Neural progenitor cell (in vitro differentiated cells): ENCODE measurements around the gene CDH18. TPM values are rescaled to one million over a fixed set of nuclear protein-coding genes. Genes with fewer than 3 reads are reported as not detected.

ENCODE experiments used
- DNase-seq: peaks from one replicate; pipeline ENCODE4 v3.0.0-alpha.2; 2016; ENCODE audit warnings: low spot score
- H2AFZ ChIP-seq: fragments of 200-600 bp; sonication (generic); replicated peaks from 2 replicates; pipeline ENCODE4 v1.6.1; 2016; ENCODE audit warnings: antibody characterized with exemption
- H3F3A ChIP-seq: fragments of 200-600 bp; sonication (generic); 2 replicates; pipeline ENCODE4 v1.6.1; 2016; ENCODE audit warnings: antibody characterized with exemption, low read depth
- H3K27ac ChIP-seq: fragments of 200-600 bp; sonication (generic); 2 replicates; pipeline ENCODE4 v1.5.1; 2016; ENCODE audit warnings: mild to moderate bottlenecking
- H3K27me3 ChIP-seq: fragments of 200-600 bp; sonication (generic); 2 replicates; pipeline ENCODE4 v1.6.1; 2016; ENCODE audit warnings: mild to moderate bottlenecking, moderate library complexity
- H3K36me3 ChIP-seq: fragments of 200-600 bp; sonication (generic); 2 replicates; pipeline ENCODE4 v1.5.1; 2016
- H3K4me1 ChIP-seq: fragments of 200-600 bp; sonication (generic); 2 replicates; pipeline ENCODE4 v1.6.1; 2016; ENCODE audit warnings: mixed run types
- H3K4me2 ChIP-seq: fragments of 200-600 bp; sonication (generic); 2 replicates; pipeline ENCODE4 v1.6.1; 2016
- H3K4me3 ChIP-seq: fragments of 200-600 bp; sonication (generic); 2 replicates; pipeline ENCODE4 v1.5.1; 2016
- H3K79me2 ChIP-seq: fragments of 200-600 bp; sonication (generic); 2 replicates; pipeline ENCODE4 v1.6.1; 2016; ENCODE audit warnings: low read depth
- H3K9ac ChIP-seq: fragments of 200-600 bp; sonication (generic); 2 replicates; pipeline ENCODE4 v1.6.1; 2016
- H3K9me3 ChIP-seq: fragments of 200-600 bp; sonication (generic); 2 replicates; pipeline ENCODE4 v1.5.1; 2016; ENCODE audit warnings: low read depth
- H4K20me1 ChIP-seq: fragments of 200-600 bp; sonication (generic); 2 replicates; pipeline ENCODE4 v1.6.1; 2016; ENCODE audit warnings: low read depth
- H3K27ac Mint-ChIP-seq: 3 replicates; pipeline ENCODE4 v1.8.0; 2021; ENCODE audit warnings: mixed read lengths
- H3K27me3 Mint-ChIP-seq: 2 replicates; pipeline ENCODE4 v1.8.0; 2022; ENCODE audit warnings: low read depth, mild to moderate bottlenecking, inconsistent platforms, moderate library complexity, mixed read lengths; ENCODE audit not compliant: insufficient read depth
- H3K36me3 Mint-ChIP-seq: 3 replicates; pipeline ENCODE4 v1.8.0; 2021; ENCODE audit warnings: mixed read lengths
- H3K4me1 Mint-ChIP-seq: 3 replicates; pipeline ENCODE4 v1.8.0; 2021; ENCODE audit warnings: mixed read lengths
- H3K4me3 Mint-ChIP-seq: 3 replicates; pipeline ENCODE4 v1.8.0; 2021; ENCODE audit warnings: mild to moderate bottlenecking, moderate library complexity, mixed read lengths
- H3K9me3 Mint-ChIP-seq: 3 replicates; pipeline ENCODE4 v1.8.0; 2020; ENCODE audit warnings: mixed read lengths
- CTCF ChIP-seq: fragments of 200-600 bp; sonication (generic); IDR thresholded peaks from 2 replicates; pipeline ENCODE4 v1.5.1; 2017; ENCODE audit warnings: antibody characterized with exemption, mild to moderate bottlenecking
- EZH2 ChIP-seq: fragments of 200-600 bp; sonication (generic); IDR thresholded peaks from 2 replicates; pipeline ENCODE4 v1.6.1; 2017; ENCODE audit warnings: antibody characterized with exemption, mild to moderate bottlenecking, moderate library complexity
- EZH2phosphoT487 ChIP-seq: fragments of 200-600 bp; sonication (generic); IDR thresholded peaks from 2 replicates; pipeline ENCODE4 v1.6.1; 2017; ENCODE audit warnings: antibody characterized with exemption
- total RNA-seq: library from RNA; depleted of rRNA; stranded (reverse); fragments of >200 nt; gene quantifications from 2 replicates; pipeline ENCODE4 v1.2.3, GENCODE V29; 2015; ENCODE audit warnings: low replicate concordance

Gene CDH18
- total RNA-seq, 1 donor from 2014 or later, result 0.58 TPM

GRCh38 chr5:19902316-19902934 lies 85.6 kb downstream of the CDH18 start:
- no peaks in the 10 kb centered on the region for H3K36me3 ChIP-seq
- no peak overlapping the region for H3K27ac Mint-ChIP-seq

GRCh38 chr5:19900269-19900668 lies 87.7 kb downstream of the CDH18 start:
- DNase-seq, result no peak
- Histone ChIP-seq H3K4me3 (no peak overlapping the region), H3F3A (no peaks in the 10 kb centered on the region), H4K20me1 (no peaks in the 10 kb centered on the region), H3K27me3 (no peaks in the 10 kb centered on the region), H3K9me3 (no peaks in the 10 kb centered on the region), H3K36me3 (no peaks in the 10 kb centered on the region), H3K79me2 (no peaks in the 10 kb centered on the region), H3K9ac (no peak overlapping the region), H2AFZ (no peak overlapping the region), H3K4me1 (no peaks in the 10 kb centered on the region), H3K4me2 (no peak overlapping the region), H3K27ac (no peak overlapping the region)
- TF ChIP-seq EZH2phosphoT487 (no peak), EZH2 (no peak), CTCF (no peak)
- Mint-ChIP-seq H3K36me3 (no peaks in the 10 kb centered on the region), H3K4me3 (no peak overlapping the region), H3K27me3 (no peaks in the 10 kb centered on the region), H3K4me1 (no peaks in the 10 kb centered on the region), H3K27ac (no peak overlapping the region), H3K9me3 (no peaks in the 10 kb centered on the region)

More at GRCh38 chr5:19902316-19902934, 85.6 kb downstream of the CDH18 start:
- DNase-seq, result peak; percentile 18
- Histone ChIP-seq H4K20me1 (no peaks in the 10 kb centered on the region), H3K79me2 (no peaks in the 10 kb centered on the region), H3K9me3 (no peaks in the 10 kb centered on the region), H3K9ac (no peak overlapping the region), H3F3A (no peaks in the 10 kb centered on the region), H3K4me3 (no peak overlapping the region), H3K27ac (no peak overlapping the region), H3K27me3 (no peaks in the 10 kb centered on the region), H2AFZ (peak overlapping the region; percentile 23), H3K4me2 (no peak overlapping the region), H3K4me1 (no peaks in the 10 kb centered on the region)
- Mint-ChIP-seq H3K36me3 (no peaks in the 10 kb centered on the region), H3K4me3 (no peak overlapping the region), H3K4me1 (no peaks in the 10 kb centered on the region), H3K9me3 (no peaks in the 10 kb centered on the region), H3K27me3 (no peaks in the 10 kb centered on the region)
- no peak for TF ChIP-seq EZH2

- Histone ChIP-seq H3K9ac (no peak overlapping the region), H2AFZ (no peak overlapping the region)
- no peak for TF ChIP-seq CTCF
- no peak for TF ChIP-seq EZH2phosphoT487
- no peak for TF ChIP-seq EZH2
Measured at GRCh38 chr5:19891658-19892057, 96.3 kb downstream of the CDH18 start.

GRCh38 chr5:19886123-19886917 lies 101.7 kb downstream of the CDH18 start:
- Histone ChIP-seq H3K4me2 (no peak overlapping the region), H4K20me1 (no peaks in the 10 kb centered on the region), H3K36me3 (no peaks in the 10 kb centered on the region), H3K9me3 (no peaks in the 10 kb centered on the region), H3K79me2 (no peaks in the 10 kb centered on the region), H2AFZ (no peak overlapping the region), H3K4me1 (peaks cover 5% of the 10 kb centered on the region), H3K27me3 (no peaks in the 10 kb centered on the region), H3K4me3 (no peak overlapping the region), H3K27ac (no peak overlapping the region), H3K9ac (no peak overlapping the region), H3F3A (no peaks in the 10 kb centered on the region)
- no peak overlapping the region for H3K27ac Mint-ChIP-seq
- no peaks in the 10 kb centered on the region for H3K4me1 Mint-ChIP-seq
- no peaks in the 10 kb centered on the region for H3K27me3 Mint-ChIP-seq
- H3K36me3 Mint-ChIP-seq, result no peaks in the 10 kb centered on the region
- no peaks in the 10 kb centered on the region for H3K9me3 Mint-ChIP-seq
- no peak overlapping the region for H3K4me3 Mint-ChIP-seq
- TF ChIP-seq EZH2phosphoT487, result no peak
- DNase-seq, result no peak

More at GRCh38 chr5:19891658-19892057, 96.3 kb downstream of the CDH18 start:
- H3K4me1 ChIP-seq, result no peaks in the 10 kb centered on the region
- H3K4me3 ChIP-seq, result no peak overlapping the region
- peaks cover 5% of the 10 kb centered on the region for H3K4me1 Mint-ChIP-seq
- H3K27me3 Mint-ChIP-seq, result no peaks in the 10 kb centered on the region
- no peak overlapping the region for H3K27ac Mint-ChIP-seq
- H3K36me3 ChIP-seq, result no peaks in the 10 kb centered on the region
- no peaks in the 10 kb centered on the region for H4K20me1 ChIP-seq
- no peak overlapping the region for H3K4me2 ChIP-seq
- no peak for DNase-seq
- no peaks in the 10 kb centered on the region for H3F3A ChIP-seq
- no peaks in the 10 kb centered on the region for H3K36me3 Mint-ChIP-seq
- no peaks in the 10 kb centered on the region for H3K9me3 ChIP-seq
- no peak overlapping the region for H3K4me3 Mint-ChIP-seq
- no peaks in the 10 kb centered on the region for H3K27me3 ChIP-seq
- no peaks in the 10 kb centered on the region for H3K79me2 ChIP-seq
- H3K27ac ChIP-seq, result no peak overlapping the region
- no peaks in the 10 kb centered on the region for H3K9me3 Mint-ChIP-seq
